Measurements from ENCODE around the gene PEX11B.

GRCh38 chr1:145961425-145962156 lies 43.1 kb upstream of the PEX11B start:
- no peak for TF ChIP-seq CTCF (IDR thresholded peaks at IDR 0.05)
- TF ChIP-seq POLR2A (IDR thresholded peaks at IDR 0.05): peak in 1 of 4 donors; percentile 32

Measured in esophagus squamous epithelium (tissue), 4 donors.